ENCODE measurements around the gene ADRA2C. TPM values are rescaled to one million over a fixed set of nuclear protein-coding genes. Genes with fewer than 3 reads are reported as not detected.

Gene ADRA2C
- total and polyA plus RNA-seq, 2 of the 13 experiments (the other 11 are each of a cell fraction or from before 2014, with no cell fraction given), result 15.4 to 69.7 TPM

- no peak for TF ChIP-seq ELK4 (CRISPR knock-in tag; IDR thresholded peaks at IDR 0.05; ENCODE audit: borderline replicate concordance)
- no peak; the same call in 1 of the 2 replicates for TF ChIP-seq ZNF557 (CRISPR knock-in tag; IDR thresholded peaks at IDR 0.05)
- TF ChIP-seq ATF7-NPFF (CRISPR knock-in tag; IDR thresholded peaks at IDR 0.05; ENCODE audit: low read depth), result no peak
- TF ChIP-seq ZNF281 (CRISPR knock-in tag; IDR thresholded peaks at IDR 0.05; ENCODE audit: borderline replicate concordance), result no peak
- no peak for TF ChIP-seq ZNF350 (CRISPR knock-in tag; IDR thresholded peaks at IDR 0.05; ENCODE audit: borderline replicate concordance, low read depth)
- 0 out of 2 replicates have a peak, but pooled peaks have one; percentile 37 for TF ChIP-seq LBX2 (CRISPR knock-in tag; IDR thresholded peaks at IDR 0.05; ENCODE audit: borderline replicate concordance)
- no peak for TF ChIP-seq FOXK1 (CRISPR knock-in tag; IDR thresholded peaks at IDR 0.05; ENCODE audit: borderline replicate concordance, low read depth)
- TF ChIP-seq NFIC (IDR thresholded peaks at IDR 0.05; ENCODE audit: low read length), result no peak
- TF ChIP-seq ZNF670 (CRISPR knock-in tag; IDR thresholded peaks at IDR 0.05; ENCODE audit: borderline replicate concordance), result no peak
- peak; percentile 30; the same call in 1 of the 2 replicates for TF ChIP-seq ZBTB38 (CRISPR knock-in tag; IDR thresholded peaks at IDR 0.05)
- TF ChIP-seq PRPF4 (IDR thresholded peaks at IDR 0.05; ENCODE audit: low read depth, low read length, poor library complexity, severe bottlenecking), result no peak
- no peak for TF ChIP-seq ZNF607 (CRISPR knock-in tag; IDR thresholded peaks at IDR 0.05; ENCODE audit: borderline replicate concordance)
- no peak for TF ChIP-seq ZNF784 (CRISPR knock-in tag; IDR thresholded peaks at IDR 0.05; ENCODE audit: borderline replicate concordance)
- TF ChIP-seq ZNF274 (CRISPR knock-in tag; IDR thresholded peaks at IDR 0.05), result 0 out of 2 replicates have a peak, but pooled peaks have one; percentile 40
- no peak for TF ChIP-seq ZSCAN21 (CRISPR knock-in tag; IDR thresholded peaks at IDR 0.05; ENCODE audit: borderline replicate concordance)
- TF ChIP-seq SMARCC2 (IDR thresholded peaks at IDR 0.05), result no peak
- no peak for TF ChIP-seq ZNF567 (CRISPR knock-in tag; IDR thresholded peaks at IDR 0.05; ENCODE audit: borderline replicate concordance)
- TF ChIP-seq CBX1 (IDR thresholded peaks at IDR 0.05; ENCODE audit: low read depth), result no peak
- TF ChIP-seq SALL1 (CRISPR knock-in tag; IDR thresholded peaks at IDR 0.05), result peak; percentile 32
- no peak for TF ChIP-seq ZMYM4 (CRISPR knock-in tag; IDR thresholded peaks at IDR 0.05)
- no peak for TF ChIP-seq GTF3A (CRISPR knock-in tag; conservative IDR thresholded peaks at IDR 0.05)
- TF ChIP-seq PCBP1 (IDR thresholded peaks at IDR 0.05; ENCODE audit: borderline replicate concordance, low read depth, low read length), result no peak
- no peak for TF ChIP-seq ATAD3A (CRISPR knock-in tag; IDR thresholded peaks at IDR 0.05)
- no peak for TF ChIP-seq NONO (IDR thresholded peaks at IDR 0.05)
- no peak for TF ChIP-seq NONO (CRISPR knock-in tag; conservative IDR thresholded peaks at IDR 0.05)
Observed at GRCh38 chr4:3765271-3766035, 732 bp upstream of the ADRA2C start (continued).

Data from HepG2 (cell line).